SK-N-SH (cell line): ENCODE data around the gene VMA21. TPM values are rescaled to one million over a fixed set of nuclear protein-coding genes. Genes with fewer than 3 reads are reported as not detected.

Experiments used
- CTCF ChIA-PET: fragments of 300-600, 350-600 bp; formaldehyde crosslinking; extraction: SDS; loops from one replicate; lab custom pipeline; 2021; lab: Yijun Ruan, JAX
- POLR2A ChIA-PET: fragments of 350-600 bp; sonication (Branson Sonifier 250); formaldehyde crosslinking; extraction: SDS; loops from one replicate; lab custom pipeline; 2020; ENCODE audit warnings: antibody characterized with exemption, inconsistent platforms; lab: Yijun Ruan, JAX
- DNase-seq: peaks from one replicate; pipeline ENCODE4 v3.0.0; 2012
- H2AFZ ChIP-seq: fragments of 200-600 bp; sonication (generic); 2 replicates; pipeline ENCODE4 v1.8.1; 2016; ENCODE audit warnings: antibody characterized with exemption, mild to moderate bottlenecking, low read depth
- H3F3A ChIP-seq: fragments of 200-600 bp; sonication (generic); replicated peaks from 2 replicates; pipeline ENCODE3; 2016; ENCODE audit warnings: antibody characterized with exemption, mild to moderate bottlenecking; ENCODE audit not compliant: insufficient read depth
- H3K27ac ChIP-seq, 2 experiments: fragments of 200-500 bp in 1 of 2; fragments of 200-600 bp in 1 of 2; sonication (Bioruptor generic) in 1 of 2; sonication (generic), shearing (Covaris generic) in 1 of 2; 2 replicates each; pipeline versions ENCODE4 v1.5.1 to v1.6.1; 2014 to 2016; ENCODE audit warnings: low read depth in 2 of 2, inconsistent platforms in 1 of 2, low read length in 1 of 2, mild to moderate bottlenecking in 1 of 2, mixed read lengths in 1 of 2
- H3K27me3 ChIP-seq: fragments of 200-600 bp; sonication (generic), shearing (Covaris generic); 2 replicates; pipeline ENCODE4 v1.6.1; 2016; ENCODE audit warnings: mixed run types; ENCODE audit not compliant: insufficient read depth
- H3K36me3 ChIP-seq, 2 experiments: fragments of 200-500 bp in 1 of 2; fragments of 200-600 bp in 1 of 2; sonication (Bioruptor generic) in 1 of 2; sonication (generic) in 1 of 2; replicated peaks in 1 of 2; 2 replicates each; pipeline versions ENCODE3 to v1.5.1; 2014 to 2016; ENCODE audit warnings: low read length in 1 of 2, mild to moderate bottlenecking in 1 of 2; ENCODE audit not compliant: insufficient read depth in 2 of 2, control insufficient read depth in 1 of 2
- H3K4me1 ChIP-seq, 2 experiments: fragments of 200-500 bp in 1 of 2; fragments of 200-600 bp in 1 of 2; sonication (Bioruptor generic) in 1 of 2; sonication (generic), shearing (Covaris generic) in 1 of 2; 2 replicates each; pipeline versions ENCODE4 v1.5.1 to v1.6.1; 2014 to 2016; ENCODE audit warnings: low read depth in 1 of 2, low read length in 1 of 2, mixed run types in 1 of 2; ENCODE audit not compliant: insufficient read depth in 2 of 2, control insufficient read depth in 1 of 2
- H3K4me2 ChIP-seq: fragments of 200-600 bp; sonication (generic), shearing (Covaris generic); 2 replicates; pipeline ENCODE4 v1.6.1; 2017; ENCODE audit warnings: mixed run types
- H3K4me3 ChIP-seq, 2 experiments: fragments of 200-500 bp in 1 of 2; fragments of 200-600 bp in 1 of 2; sonication (Bioruptor generic) in 1 of 2; sonication (generic), shearing (Covaris generic) in 1 of 2; 2 replicates each; pipeline versions ENCODE4 v1.5.1 to v1.8.1; 2014 to 2016; ENCODE audit warnings: low read depth in 2 of 2, inconsistent platforms in 1 of 2, low read length in 1 of 2, mild to moderate bottlenecking in 1 of 2, mixed read lengths in 1 of 2, moderate library complexity in 1 of 2
- H3K79me2 ChIP-seq: fragments of 200-600 bp; sonication (generic); 2 replicates; pipeline ENCODE4 v1.8.1; 2017; ENCODE audit warnings: mild to moderate bottlenecking; ENCODE audit not compliant: insufficient read depth
- H3K9ac ChIP-seq: fragments of 200-600 bp; sonication (generic); 2 replicates; pipeline ENCODE4 v1.6.1; 2017; ENCODE audit warnings: mixed run types
- H3K9me2 ChIP-seq: fragments of 200-600 bp; sonication (generic); 2 replicates; pipeline ENCODE4 v1.6.1; 2017; ENCODE audit warnings: mixed run types
- H3K9me3 ChIP-seq: fragments of 200-600 bp; sonication (generic); 2 replicates; pipeline ENCODE4 v1.6.1; 2017; ENCODE audit warnings: mixed run types, mild to moderate bottlenecking, moderate library complexity
- H4K20me1 ChIP-seq: fragments of 200-600 bp; sonication (generic); 2 replicates; pipeline ENCODE4 v1.6.1; 2017; ENCODE audit warnings: mild to moderate bottlenecking, mixed run types; ENCODE audit not compliant: insufficient read depth
- FOSL2 ChIP-seq: IDR thresholded peaks from 2 replicates; pipeline ENCODE4 v1.4.0; 2012; ENCODE audit warnings: low read depth, mild to moderate bottlenecking, moderate library complexity, borderline replicate concordance
- GATA2 ChIP-seq: sonication (generic); formaldehyde crosslinking; IDR thresholded peaks from 2 replicates; pipeline ENCODE4 v1.5.0; 2020; ENCODE audit warnings: mild to moderate bottlenecking, missing genetic modification reagents
- RAD21 ChIP-seq: IDR thresholded peaks from 2 replicates; pipeline ENCODE4 v1.6.1; 2012; ENCODE audit warnings: mild to moderate bottlenecking, low read length
- RFX5 ChIP-seq: IDR thresholded peaks from 2 replicates; pipeline ENCODE4 v1.6.1; 2012; ENCODE audit warnings: mild to moderate bottlenecking, improper control_type of control experiment, low read length
- RXRA ChIP-seq: IDR thresholded peaks from 2 replicates; pipeline ENCODE4 v1.4.0; 2012; ENCODE audit warnings: low read depth, mild to moderate bottlenecking, borderline replicate concordance
- SMC3 ChIP-seq: IDR thresholded peaks from 2 replicates; pipeline ENCODE4 v1.6.1; 2012; ENCODE audit warnings: low read depth, low read length, improper control_type of control experiment
- WGBS: methylation state at CpG from one replicate; pipeline ENCODE4 v1.1.6; 2017; ENCODE audit warnings: low lambda C conversion rate; 5-methylcytosine and 5-hydroxymethylcytosine counted together
- polyA plus RNA-seq, 3 experiments: library from polyadenylated mRNA; depleted of rRNA; stranded (reverse); fragments of >200 nt; gene quantifications; 2 replicates each; pipeline ENCODE4 v1.2.3, GENCODE V29; 2012
- TF ChIP-seq, protein P1 (sequence below): fragments of 200-600 bp; sonication (generic); IDR thresholded peaks from 2 replicates; pipeline ENCODE4 v1.6.1; 2017; ENCODE audit warnings: antibody characterized with exemption, mild to moderate bottlenecking, moderate library complexity
- TF ChIP-seq, protein P2 (sequence below): IDR thresholded peaks from 2 replicates; pipeline ENCODE4 v1.4.0; 2012; ENCODE audit warnings: low read depth

Gene VMA21
- polyA plus RNA-seq, 1 of the 3 experiments (the other 2 are of a cell fraction): 17.0 TPM

DNA sequence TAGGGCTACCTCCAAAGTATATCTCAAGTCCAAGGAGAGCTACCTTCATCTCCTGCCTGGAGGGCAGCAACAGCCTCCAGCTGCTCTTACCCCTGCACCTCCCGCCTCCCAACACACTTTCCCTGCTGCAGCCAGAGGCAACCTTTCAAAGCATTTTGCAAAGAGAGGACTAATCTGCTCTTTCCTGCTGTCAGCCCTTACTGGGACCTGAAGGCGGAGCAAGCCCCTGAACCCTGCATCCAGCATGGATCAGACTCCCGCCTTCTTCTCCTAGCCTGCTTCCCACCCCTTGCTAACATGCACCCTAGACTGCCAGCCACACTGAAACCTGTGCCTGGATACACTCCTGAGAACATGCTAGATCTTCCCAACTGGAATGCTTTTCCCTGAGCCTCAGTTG lies 37.7 kb upstream of the VMA21 start (continued):
- no peak for TF ChIP-seq GATA2 (CRISPR knock-in tag)

DNA sequence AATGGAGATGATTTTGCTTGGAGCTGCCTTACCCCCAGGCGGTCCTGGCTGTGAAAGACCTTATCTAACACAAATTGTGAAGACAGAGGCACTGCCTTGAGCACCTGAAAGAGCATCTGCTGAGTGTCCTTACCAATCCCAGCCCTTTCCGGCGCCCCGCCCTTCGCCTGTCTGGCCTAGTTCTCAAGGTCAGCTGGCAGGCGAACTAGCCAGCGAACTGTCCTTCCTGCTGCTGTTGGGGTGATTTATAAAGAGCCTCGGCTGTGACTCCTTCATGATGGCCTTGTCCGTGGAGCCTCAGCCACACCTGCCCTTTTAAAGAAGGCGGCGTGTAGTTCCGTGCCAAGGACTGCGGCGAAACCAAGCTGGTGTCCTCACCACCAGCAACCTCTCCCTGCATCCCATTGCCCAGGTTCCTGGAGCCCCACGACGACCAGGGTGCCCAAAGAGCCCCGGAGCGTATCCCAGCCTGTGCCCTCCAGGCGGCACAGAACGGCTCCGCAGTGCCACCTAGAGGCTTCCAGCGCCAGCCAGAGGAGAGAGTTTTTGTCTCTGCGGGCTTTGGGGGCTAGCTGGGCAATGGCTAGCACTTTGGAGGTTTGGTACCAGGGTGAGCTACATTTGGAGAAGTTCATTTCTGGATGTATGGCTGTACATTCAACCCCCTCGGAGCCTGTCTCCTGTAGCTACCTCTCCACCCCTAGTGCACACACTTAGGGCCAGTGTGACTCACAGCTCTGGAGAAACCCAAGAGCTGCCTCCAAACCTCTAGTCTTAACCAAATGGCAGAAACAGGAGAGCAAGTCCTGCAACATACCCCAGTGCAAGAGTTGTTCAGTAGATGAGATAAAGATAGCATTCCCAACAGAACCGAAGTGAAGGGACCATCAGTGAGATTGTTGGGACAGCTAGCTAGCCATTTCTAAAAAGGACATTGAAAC lies 36.8 kb upstream of the VMA21 start:
- Histone ChIP-seq H4K20me1 (no peaks in the 10 kb centered on the region), H3K9me2 (no peaks in the 10 kb centered on the region), H3K9ac (no peak overlapping the region), H3K4me1 (peaks cover 0 to 2% of the 10 kb centered on the region in 2 experiments; a peak in 1 of 4 replicates), H3K27ac (no peak overlapping the region), H2AFZ (no peak overlapping the region), H3F3A (no peaks in the 10 kb centered on the region), H3K4me3 (no peak overlapping the region), H3K9me3 (no peaks in the 10 kb centered on the region), H3K79me2 (no peaks in the 10 kb centered on the region), H3K36me3 (no peaks in the 10 kb centered on the region), H3K4me2 (no peak overlapping the region), H3K27me3 (peaks cover 7% of the 10 kb centered on the region; the same call in 1 of the 2 replicates)
- 2% methylated on average over 7 of the region's 25 CpGs for WGBS
- ChIA-PET POLR2A (no interaction called here), CTCF (interaction anchor here (0.6 to 1.8 kb wide), 14 partner anchors 9 to 209 kb away, joined by 3 to 7 read pairs (median 4); no protein-coding TSS in a partner anchor)
- TF ChIP-seq RAD21 (peak; percentile 42), RFX5 (no peak), SMC3 (peak; percentile 38)
- TF ChIP-seq, protein P1, sequence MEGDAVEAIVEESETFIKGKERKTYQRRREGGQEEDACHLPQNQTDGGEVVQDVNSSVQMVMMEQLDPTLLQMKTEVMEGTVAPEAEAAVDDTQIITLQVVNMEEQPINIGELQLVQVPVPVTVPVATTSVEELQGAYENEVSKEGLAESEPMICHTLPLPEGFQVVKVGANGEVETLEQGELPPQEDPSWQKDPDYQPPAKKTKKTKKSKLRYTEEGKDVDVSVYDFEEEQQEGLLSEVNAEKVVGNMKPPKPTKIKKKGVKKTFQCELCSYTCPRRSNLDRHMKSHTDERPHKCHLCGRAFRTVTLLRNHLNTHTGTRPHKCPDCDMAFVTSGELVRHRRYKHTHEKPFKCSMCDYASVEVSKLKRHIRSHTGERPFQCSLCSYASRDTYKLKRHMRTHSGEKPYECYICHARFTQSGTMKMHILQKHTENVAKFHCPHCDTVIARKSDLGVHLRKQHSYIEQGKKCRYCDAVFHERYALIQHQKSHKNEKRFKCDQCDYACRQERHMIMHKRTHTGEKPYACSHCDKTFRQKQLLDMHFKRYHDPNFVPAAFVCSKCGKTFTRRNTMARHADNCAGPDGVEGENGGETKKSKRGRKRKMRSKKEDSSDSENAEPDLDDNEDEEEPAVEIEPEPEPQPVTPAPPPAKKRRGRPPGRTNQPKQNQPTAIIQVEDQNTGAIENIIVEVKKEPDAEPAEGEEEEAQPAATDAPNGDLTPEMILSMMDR: peak; percentile 76
- peak; percentile 55 for DNase-seq

DNA sequence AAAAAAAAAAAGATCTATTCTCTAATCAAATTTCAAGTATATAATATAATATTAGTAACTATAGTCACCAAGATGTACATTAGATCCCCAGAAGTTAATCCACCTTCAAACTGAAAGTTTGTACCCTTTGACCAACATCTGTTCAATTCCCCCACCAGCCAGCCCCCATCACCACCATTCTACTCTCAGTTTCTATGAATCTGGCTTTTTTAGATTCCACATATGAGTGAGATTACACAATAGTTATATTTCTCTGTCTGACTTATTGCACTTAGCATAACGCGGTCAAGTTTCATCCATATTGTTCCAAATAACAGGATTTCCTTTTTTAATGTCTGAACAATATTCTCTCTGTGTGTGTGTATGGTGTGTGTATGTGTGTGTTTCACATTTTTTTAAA lies 33.7 kb upstream of the VMA21 start:
- ChIA-PET POLR2A (no interaction called here), CTCF (no interaction called here)
- no peak overlapping the region for H3K27ac ChIP-seq
- TF ChIP-seq FOSL2 (no peak), RXRA (no peak)
- TF ChIP-seq, protein P2, sequence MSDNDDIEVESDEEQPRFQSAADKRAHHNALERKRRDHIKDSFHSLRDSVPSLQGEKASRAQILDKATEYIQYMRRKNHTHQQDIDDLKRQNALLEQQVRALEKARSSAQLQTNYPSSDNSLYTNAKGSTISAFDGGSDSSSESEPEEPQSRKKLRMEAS: no peak
- no peak overlapping the region for H2AFZ ChIP-seq
- no peaks in the 10 kb centered on the region for H3K36me3 ChIP-seq
- H3K4me2 ChIP-seq: no peak overlapping the region
- WGBS: 34% methylated on average over 2 of the region's 2 CpGs
- no peaks in the 10 kb centered on the region for H3K9me2 ChIP-seq
- H3K9me3 ChIP-seq: no peaks in the 10 kb centered on the region
- H3K9ac ChIP-seq: no peak overlapping the region
- peaks cover 0 to 2% of the 10 kb centered on the region in 2 experiments; a peak in 1 of 4 replicates for H3K4me1 ChIP-seq
- DNase-seq: no peak
- H3F3A ChIP-seq: no peaks in the 10 kb centered on the region
- no peaks in the 10 kb centered on the region for H3K79me2 ChIP-seq
- no peak overlapping the region for H3K4me3 ChIP-seq
- peaks cover under 1% of the 10 kb centered on the region; the same call in 1 of the 2 replicates for H3K27me3 ChIP-seq
- no peaks in the 10 kb centered on the region for H4K20me1 ChIP-seq
